Epithelial cell of proximal tubule (primary cell): Measurements from ENCODE around the gene MEGF9. TPM values are rescaled to one million over a fixed set of nuclear protein-coding genes. Genes with fewer than 3 reads are reported as not detected.

Experiments
- DNase-seq: peaks from one replicate; pipeline ENCODE4 v3.0.0-alpha.2; 2011; ENCODE audit warnings: low read depth
- H3K4me3 ChIP-seq: 2 replicates; pipeline ENCODE4 v1.5.1; 2011; ENCODE audit warnings: low read depth, mild to moderate bottlenecking, low read length
- CTCF ChIP-seq: conservative IDR thresholded peaks from 2 replicates; pipeline ENCODE4 v1.5.1; 2012; ENCODE audit warnings: low read depth, mild to moderate bottlenecking, low read length
- total RNA-seq: library from RNA; depleted of rRNA; stranded (reverse); fragments of >200 nt; gene quantifications from 2 replicates; pipeline ENCODE4 v1.2.3, GENCODE V29; 2015

Gene MEGF9
- total RNA-seq, 1 donor from 2014 or later = 11.1 TPM

- no peak for DNase-seq
- TF ChIP-seq CTCF = no peak
- no peak overlapping the region for H3K4me3 ChIP-seq
These were observed 144.7 kb downstream of the MEGF9 start for GRCh38 chr9:120569556-120569955.

GRCh38 chr9:120568816-120569215 is 145.5 kb downstream of the MEGF9 start:
- DNase-seq = no peak
- TF ChIP-seq CTCF = no peak
- no peak overlapping the region for H3K4me3 ChIP-seq

- no peak for DNase-seq
- no peak overlapping the region for H3K4me3 ChIP-seq
- no peak for TF ChIP-seq CTCF
These were observed 146.4 kb downstream of the MEGF9 start for GRCh38 chr9:120567874-120568273.

- no peak for TF ChIP-seq CTCF
- no peak overlapping the region for H3K4me3 ChIP-seq
- no peak for DNase-seq
These were observed 147.2 kb downstream of the MEGF9 start for GRCh38 chr9:120567081-120567480.

GRCh38 chr9:120564589-120564988 is 149.7 kb downstream of the MEGF9 start:
- no peak for TF ChIP-seq CTCF
- DNase-seq = no peak
- no peak overlapping the region for H3K4me3 ChIP-seq

- DNase-seq = no peak
- H3K4me3 ChIP-seq = no peak overlapping the region
- no peak for TF ChIP-seq CTCF
These were observed 151.3 kb downstream of the MEGF9 start for GRCh38 chr9:120562861-120563443.

GRCh38 chr9:120561709-120562108 is 152.6 kb downstream of the MEGF9 start:
- no peak for DNase-seq
- H3K4me3 ChIP-seq = no peak overlapping the region
- no peak for TF ChIP-seq CTCF
